K562 (cell line): ENCODE data around the gene ZNRF1.

Experiments
- ESRRA ChIP-seq: fragments of 450-650 bp; IDR thresholded peaks from 2 replicates; pipeline ENCODE4 v1.6.1; 2014; ENCODE audit warnings: low read depth, mild to moderate bottlenecking, moderate library complexity, borderline replicate concordance
- ETV6 ChIP-seq, 3 experiments: fragments of 150-350 bp in 1 of 3; sonication (generic) in 1 of 3; formaldehyde crosslinking in 1 of 3; IDR thresholded peaks; 2 replicates each; pipeline versions ENCODE4 v1.6.1 to v1.8.0; 2014 to 2022; ENCODE audit warnings: borderline replicate concordance in 2 of 3, low read depth in 2 of 3, antibody characterized with exemption in 1 of 3, low read length in 1 of 3, mild to moderate bottlenecking in 1 of 3, missing genetic modification reagents in 1 of 3
- NFE2L1 ChIP-seq: fragments of 450-650 bp; IDR thresholded peaks from 2 replicates; pipeline ENCODE4 v1.6.1; 2016; ENCODE audit warnings: missing genetic modification characterization, low read depth, mild to moderate bottlenecking, missing compliant biosample characterization, moderate library complexity, borderline replicate concordance
- POLR2A ChIP-seq: fragments of 450-650 bp; conservative IDR thresholded peaks from 2 replicates; pipeline ENCODE4 v1.6.1; 2016
- POLR2AphosphoS5 ChIP-seq: IDR thresholded peaks from 2 replicates; pipeline ENCODE4 v1.6.1; 2011; ENCODE audit warnings: mild to moderate bottlenecking, low read depth, low read length, moderate library complexity; ENCODE audit not compliant: control insufficient read depth, insufficient read depth
- SMAD3 ChIP-seq: fragments of 450-650 bp; formaldehyde crosslinking; conservative IDR thresholded peaks from 2 replicates; pipeline ENCODE4 v1.4.0; 2020; ENCODE audit warnings: mild to moderate bottlenecking
- SREBF2 ChIP-seq: sonication (generic); formaldehyde crosslinking; IDR thresholded peaks from 2 replicates; pipeline ENCODE4 v1.4.0; 2020; ENCODE audit warnings: mild to moderate bottlenecking, missing genetic modification reagents
- ZZZ3 ChIP-seq: fragments of 450-650 bp; IDR thresholded peaks from 2 replicates; pipeline ENCODE4 v1.6.1; 2016; ENCODE audit warnings: antibody characterized with exemption, mild to moderate bottlenecking, moderate library complexity
- TF ChIP-seq, protein P1 (sequence below), 3 experiments: IDR thresholded peaks in 2 of 3; conservative IDR thresholded peaks in 1 of 3; 2 replicates each; pipeline ENCODE4 v1.5.1; 2011 to 2012; ENCODE audit warnings: low read length in 3 of 3, mild to moderate bottlenecking in 3 of 3, control low read depth in 2 of 3, improper control_type of control experiment in 1 of 3, inconsistent platforms in 1 of 3, low read depth in 1 of 3, mixed read lengths in 1 of 3, moderate library complexity in 1 of 3; ENCODE audit not compliant: insufficient read depth in 2 of 3
- TF ChIP-seq, protein P2 (sequence below), 2 experiments: fragments of 450-650 bp; IDR thresholded peaks; 2 replicates each; pipeline ENCODE4 v1.6.1; 2018; ENCODE audit warnings: mild to moderate bottlenecking in 2 of 2, low read depth in 1 of 2; ENCODE audit not compliant: partially characterized antibody in 2 of 2

DNA sequence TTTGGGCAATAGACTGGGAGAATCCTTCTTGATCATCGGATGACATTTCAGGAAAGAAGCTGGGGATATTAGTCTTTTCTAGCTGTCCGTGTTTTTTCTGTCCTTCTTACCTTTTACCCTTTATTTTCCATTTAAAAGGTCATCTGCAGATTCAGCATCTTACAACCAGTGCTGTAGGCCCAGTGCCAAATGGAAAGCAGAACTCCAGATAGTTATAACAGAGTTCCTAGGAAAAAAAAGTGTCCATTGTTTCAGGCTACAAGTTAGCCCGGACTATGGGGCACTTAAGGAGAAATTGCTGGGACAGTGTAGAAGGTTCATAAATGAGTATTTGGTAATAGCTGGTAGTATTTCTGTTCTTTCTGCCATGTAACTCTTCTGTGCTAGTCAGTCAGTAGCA, 89.4 kb downstream of the ZNRF1 start:
- TF ChIP-seq ETV6 (IDR thresholded peaks at IDR 0.05; ENCODE audit: borderline replicate concordance in 1 of 2, low read depth in 2 of 2, low read length in 1 of 2) (no peak), ETV6 (CRISPR knock-in tag; IDR thresholded peaks at IDR 0.05; ENCODE audit: borderline replicate concordance) (no peak), SMAD3 (CRISPR knock-in tag) (no peak), POLR2A (no peak), ESRRA (no peak), POLR2AphosphoS5 (no peak), NFE2L1 (no peak), ZZZ3 (no peak), SREBF2 (CRISPR knock-in tag) (no peak)
- TF ChIP-seq, protein P1, sequence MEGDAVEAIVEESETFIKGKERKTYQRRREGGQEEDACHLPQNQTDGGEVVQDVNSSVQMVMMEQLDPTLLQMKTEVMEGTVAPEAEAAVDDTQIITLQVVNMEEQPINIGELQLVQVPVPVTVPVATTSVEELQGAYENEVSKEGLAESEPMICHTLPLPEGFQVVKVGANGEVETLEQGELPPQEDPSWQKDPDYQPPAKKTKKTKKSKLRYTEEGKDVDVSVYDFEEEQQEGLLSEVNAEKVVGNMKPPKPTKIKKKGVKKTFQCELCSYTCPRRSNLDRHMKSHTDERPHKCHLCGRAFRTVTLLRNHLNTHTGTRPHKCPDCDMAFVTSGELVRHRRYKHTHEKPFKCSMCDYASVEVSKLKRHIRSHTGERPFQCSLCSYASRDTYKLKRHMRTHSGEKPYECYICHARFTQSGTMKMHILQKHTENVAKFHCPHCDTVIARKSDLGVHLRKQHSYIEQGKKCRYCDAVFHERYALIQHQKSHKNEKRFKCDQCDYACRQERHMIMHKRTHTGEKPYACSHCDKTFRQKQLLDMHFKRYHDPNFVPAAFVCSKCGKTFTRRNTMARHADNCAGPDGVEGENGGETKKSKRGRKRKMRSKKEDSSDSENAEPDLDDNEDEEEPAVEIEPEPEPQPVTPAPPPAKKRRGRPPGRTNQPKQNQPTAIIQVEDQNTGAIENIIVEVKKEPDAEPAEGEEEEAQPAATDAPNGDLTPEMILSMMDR (IDR thresholded peaks at IDR 0.05 in 2 of 3, conservative IDR thresholded peaks at IDR 0.05 in 1 of 3; ENCODE audit: insufficient read depth in 2 of 3, low read depth in 1 of 3, low read length in 3 of 3): no peak
- TF ChIP-seq, protein P2, sequence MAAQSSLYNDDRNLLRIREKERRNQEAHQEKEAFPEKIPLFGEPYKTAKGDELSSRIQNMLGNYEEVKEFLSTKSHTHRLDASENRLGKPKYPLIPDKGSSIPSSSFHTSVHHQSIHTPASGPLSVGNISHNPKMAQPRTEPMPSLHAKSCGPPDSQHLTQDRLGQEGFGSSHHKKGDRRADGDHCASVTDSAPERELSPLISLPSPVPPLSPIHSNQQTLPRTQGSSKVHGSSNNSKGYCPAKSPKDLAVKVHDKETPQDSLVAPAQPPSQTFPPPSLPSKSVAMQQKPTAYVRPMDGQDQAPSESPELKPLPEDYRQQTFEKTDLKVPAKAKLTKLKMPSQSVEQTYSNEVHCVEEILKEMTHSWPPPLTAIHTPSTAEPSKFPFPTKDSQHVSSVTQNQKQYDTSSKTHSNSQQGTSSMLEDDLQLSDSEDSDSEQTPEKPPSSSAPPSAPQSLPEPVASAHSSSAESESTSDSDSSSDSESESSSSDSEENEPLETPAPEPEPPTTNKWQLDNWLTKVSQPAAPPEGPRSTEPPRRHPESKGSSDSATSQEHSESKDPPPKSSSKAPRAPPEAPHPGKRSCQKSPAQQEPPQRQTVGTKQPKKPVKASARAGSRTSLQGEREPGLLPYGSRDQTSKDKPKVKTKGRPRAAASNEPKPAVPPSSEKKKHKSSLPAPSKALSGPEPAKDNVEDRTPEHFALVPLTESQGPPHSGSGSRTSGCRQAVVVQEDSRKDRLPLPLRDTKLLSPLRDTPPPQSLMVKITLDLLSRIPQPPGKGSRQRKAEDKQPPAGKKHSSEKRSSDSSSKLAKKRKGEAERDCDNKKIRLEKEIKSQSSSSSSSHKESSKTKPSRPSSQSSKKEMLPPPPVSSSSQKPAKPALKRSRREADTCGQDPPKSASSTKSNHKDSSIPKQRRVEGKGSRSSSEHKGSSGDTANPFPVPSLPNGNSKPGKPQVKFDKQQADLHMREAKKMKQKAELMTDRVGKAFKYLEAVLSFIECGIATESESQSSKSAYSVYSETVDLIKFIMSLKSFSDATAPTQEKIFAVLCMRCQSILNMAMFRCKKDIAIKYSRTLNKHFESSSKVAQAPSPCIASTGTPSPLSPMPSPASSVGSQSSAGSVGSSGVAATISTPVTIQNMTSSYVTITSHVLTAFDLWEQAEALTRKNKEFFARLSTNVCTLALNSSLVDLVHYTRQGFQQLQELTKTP (IDR thresholded peaks at IDR 0.05; ENCODE audit: low read depth in 1 of 2, partially characterized antibody in 2 of 2): no peak
